Measurements from ENCODE around the gene SIGLEC14.

DNA sequence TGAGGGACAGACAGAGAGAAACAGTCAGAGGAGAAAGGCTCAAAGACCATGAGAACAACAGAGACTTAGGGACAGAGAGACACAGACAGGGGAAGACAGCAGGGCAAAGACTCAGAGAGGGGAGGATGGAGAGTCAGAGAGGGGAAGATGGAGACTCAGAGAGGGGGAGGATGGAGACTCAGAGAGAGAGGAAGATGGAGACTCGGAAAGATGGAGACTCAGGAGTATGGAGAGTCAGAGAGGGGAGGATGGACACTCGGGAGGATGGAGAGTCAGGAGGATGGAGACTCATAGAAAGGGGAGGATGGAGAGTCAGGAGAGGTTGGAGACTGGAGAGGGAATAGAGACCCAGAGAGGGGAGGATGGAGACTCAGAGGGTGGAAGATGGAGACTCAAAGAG, 47.2 kb upstream of the SIGLEC14 start:
- TF ChIP-seq HEYL (CRISPR knock-in tag; IDR thresholded peaks at IDR 0.05) (no peak), POLR2A (IDR thresholded peaks at IDR 0.05; ENCODE audit: low read length) (no peak), HDAC2 (IDR thresholded peaks at IDR 0.05) (no peak), RAD21 (conservative IDR thresholded peaks at IDR 0.05 in 1 of 2, IDR thresholded peaks at IDR 0.05 in 1 of 2) (no peak), ZNF302 (CRISPR knock-in tag; IDR thresholded peaks at IDR 0.05) (no peak), MYC (IDR thresholded peaks at IDR 0.05; ENCODE audit: borderline replicate concordance, low read length) (no peak), CBX2 (IDR thresholded peaks at IDR 0.05; ENCODE audit: borderline replicate concordance, low read depth) (no peak)
- TF ChIP-seq, protein P1, sequence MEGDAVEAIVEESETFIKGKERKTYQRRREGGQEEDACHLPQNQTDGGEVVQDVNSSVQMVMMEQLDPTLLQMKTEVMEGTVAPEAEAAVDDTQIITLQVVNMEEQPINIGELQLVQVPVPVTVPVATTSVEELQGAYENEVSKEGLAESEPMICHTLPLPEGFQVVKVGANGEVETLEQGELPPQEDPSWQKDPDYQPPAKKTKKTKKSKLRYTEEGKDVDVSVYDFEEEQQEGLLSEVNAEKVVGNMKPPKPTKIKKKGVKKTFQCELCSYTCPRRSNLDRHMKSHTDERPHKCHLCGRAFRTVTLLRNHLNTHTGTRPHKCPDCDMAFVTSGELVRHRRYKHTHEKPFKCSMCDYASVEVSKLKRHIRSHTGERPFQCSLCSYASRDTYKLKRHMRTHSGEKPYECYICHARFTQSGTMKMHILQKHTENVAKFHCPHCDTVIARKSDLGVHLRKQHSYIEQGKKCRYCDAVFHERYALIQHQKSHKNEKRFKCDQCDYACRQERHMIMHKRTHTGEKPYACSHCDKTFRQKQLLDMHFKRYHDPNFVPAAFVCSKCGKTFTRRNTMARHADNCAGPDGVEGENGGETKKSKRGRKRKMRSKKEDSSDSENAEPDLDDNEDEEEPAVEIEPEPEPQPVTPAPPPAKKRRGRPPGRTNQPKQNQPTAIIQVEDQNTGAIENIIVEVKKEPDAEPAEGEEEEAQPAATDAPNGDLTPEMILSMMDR (IDR thresholded peaks at IDR 0.05) = no peak
- TF ChIP-seq, protein P2, sequence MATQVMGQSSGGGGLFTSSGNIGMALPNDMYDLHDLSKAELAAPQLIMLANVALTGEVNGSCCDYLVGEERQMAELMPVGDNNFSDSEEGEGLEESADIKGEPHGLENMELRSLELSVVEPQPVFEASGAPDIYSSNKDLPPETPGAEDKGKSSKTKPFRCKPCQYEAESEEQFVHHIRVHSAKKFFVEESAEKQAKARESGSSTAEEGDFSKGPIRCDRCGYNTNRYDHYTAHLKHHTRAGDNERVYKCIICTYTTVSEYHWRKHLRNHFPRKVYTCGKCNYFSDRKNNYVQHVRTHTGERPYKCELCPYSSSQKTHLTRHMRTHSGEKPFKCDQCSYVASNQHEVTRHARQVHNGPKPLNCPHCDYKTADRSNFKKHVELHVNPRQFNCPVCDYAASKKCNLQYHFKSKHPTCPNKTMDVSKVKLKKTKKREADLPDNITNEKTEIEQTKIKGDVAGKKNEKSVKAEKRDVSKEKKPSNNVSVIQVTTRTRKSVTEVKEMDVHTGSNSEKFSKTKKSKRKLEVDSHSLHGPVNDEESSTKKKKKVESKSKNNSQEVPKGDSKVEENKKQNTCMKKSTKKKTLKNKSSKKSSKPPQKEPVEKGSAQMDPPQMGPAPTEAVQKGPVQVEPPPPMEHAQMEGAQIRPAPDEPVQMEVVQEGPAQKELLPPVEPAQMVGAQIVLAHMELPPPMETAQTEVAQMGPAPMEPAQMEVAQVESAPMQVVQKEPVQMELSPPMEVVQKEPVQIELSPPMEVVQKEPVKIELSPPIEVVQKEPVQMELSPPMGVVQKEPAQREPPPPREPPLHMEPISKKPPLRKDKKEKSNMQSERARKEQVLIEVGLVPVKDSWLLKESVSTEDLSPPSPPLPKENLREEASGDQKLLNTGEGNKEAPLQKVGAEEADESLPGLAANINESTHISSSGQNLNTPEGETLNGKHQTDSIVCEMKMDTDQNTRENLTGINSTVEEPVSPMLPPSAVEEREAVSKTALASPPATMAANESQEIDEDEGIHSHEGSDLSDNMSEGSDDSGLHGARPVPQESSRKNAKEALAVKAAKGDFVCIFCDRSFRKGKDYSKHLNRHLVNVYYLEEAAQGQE (IDR thresholded peaks at IDR 0.05) = no peak
- TF ChIP-seq, protein P3, sequence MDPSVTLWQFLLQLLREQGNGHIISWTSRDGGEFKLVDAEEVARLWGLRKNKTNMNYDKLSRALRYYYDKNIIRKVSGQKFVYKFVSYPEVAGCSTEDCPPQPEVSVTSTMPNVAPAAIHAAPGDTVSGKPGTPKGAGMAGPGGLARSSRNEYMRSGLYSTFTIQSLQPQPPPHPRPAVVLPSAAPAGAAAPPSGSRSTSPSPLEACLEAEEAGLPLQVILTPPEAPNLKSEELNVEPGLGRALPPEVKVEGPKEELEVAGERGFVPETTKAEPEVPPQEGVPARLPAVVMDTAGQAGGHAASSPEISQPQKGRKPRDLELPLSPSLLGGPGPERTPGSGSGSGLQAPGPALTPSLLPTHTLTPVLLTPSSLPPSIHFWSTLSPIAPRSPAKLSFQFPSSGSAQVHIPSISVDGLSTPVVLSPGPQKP (IDR thresholded peaks at IDR 0.05; ENCODE audit: low read depth, low read length) = no peak
- TF ChIP-seq, protein P4, sequence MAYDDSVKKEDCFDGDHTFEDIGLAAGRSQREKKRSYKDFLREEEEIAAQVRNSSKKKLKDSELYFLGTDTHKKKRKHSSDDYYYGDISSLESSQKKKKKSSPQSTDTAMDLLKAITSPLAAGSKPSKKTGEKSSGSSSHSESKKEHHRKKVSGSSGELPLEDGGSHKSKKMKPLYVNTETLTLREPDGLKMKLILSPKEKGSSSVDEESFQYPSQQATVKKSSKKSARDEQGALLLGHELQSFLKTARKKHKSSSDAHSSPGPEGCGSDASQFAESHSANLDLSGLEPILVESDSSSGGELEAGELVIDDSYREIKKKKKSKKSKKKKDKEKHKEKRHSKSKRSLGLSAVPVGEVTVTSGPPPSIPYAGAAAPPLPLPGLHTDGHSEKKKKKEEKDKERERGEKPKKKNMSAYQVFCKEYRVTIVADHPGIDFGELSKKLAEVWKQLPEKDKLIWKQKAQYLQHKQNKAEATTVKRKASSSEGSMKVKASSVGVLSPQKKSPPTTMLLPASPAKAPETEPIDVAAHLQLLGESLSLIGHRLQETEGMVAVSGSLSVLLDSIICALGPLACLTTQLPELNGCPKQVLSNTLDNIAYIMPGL (CRISPR knock-in tag; IDR thresholded peaks at IDR 0.05; ENCODE audit: borderline replicate concordance) = no peak
- TF ChIP-seq, protein P5, sequence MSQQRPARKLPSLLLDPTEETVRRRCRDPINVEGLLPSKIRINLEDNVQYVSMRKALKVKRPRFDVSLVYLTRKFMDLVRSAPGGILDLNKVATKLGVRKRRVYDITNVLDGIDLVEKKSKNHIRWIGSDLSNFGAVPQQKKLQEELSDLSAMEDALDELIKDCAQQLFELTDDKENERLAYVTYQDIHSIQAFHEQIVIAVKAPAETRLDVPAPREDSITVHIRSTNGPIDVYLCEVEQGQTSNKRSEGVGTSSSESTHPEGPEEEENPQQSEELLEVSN (IDR thresholded peaks at IDR 0.05; ENCODE audit: borderline replicate concordance, low read depth) = no peak
